ENCODE results near the gene CEND1. TPM values are rescaled to one million over a fixed set of nuclear protein-coding genes. Genes with fewer than 3 reads are reported as not detected.

Gene CEND1
- total and polyA plus RNA-seq, 2 donors (not counting 3 experiments of a cell fraction or from before 2014, with no cell fraction given) = 0.15 to 0.40 TPM

DNA sequence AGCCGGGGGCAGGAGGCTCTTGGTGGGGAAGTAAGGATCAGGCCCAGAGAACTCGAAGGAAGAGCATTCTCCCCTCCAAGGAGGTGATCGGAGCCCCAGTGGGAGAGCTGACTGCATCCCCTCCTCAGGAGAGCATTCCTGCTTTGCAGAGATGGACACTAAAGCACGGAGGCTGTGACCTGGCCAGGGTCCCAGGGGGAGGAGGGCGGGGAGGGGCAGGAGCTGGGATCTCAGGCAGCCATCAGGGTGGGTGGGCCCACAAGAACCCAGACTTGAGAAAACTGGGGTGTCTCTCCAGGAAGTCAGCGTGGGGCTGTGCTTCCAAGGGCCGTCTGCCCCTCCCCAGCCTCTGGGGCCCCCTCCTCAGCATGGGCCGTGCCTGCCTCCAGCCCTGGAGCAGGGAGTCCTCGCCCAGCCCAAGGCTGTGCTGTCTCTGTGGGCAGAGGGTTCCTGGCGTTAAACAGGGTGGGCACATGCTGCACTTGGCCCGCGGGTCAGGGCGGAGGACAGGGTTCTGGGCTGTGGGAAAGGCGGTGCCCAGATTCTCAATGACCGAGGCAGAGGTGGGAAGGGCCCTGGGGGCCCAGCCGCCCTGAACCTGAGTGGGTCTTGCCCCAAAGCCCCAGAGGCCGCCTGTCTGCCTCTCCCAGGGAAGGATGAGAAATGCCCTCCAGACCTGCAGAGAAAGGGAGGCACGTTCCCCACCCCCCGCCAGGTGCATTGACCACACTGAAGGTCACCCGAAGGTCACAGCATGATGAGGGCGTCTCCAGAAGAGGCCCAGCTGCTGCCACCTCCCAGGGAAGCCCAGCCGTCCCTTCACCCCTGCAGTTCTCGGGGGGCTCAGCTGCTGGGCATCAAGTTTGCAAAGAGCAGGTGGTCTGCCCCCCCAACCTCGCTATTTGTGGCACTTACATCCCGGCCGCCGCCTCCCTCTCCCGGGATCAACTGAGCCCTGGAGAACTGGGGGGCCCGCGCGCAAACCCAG is 643 bp downstream of the CEND1 start:
- BruUV-seq (replicated peaks) = no TSS peak
- Histone ChIP-seq H3K9me1 (replicated peaks; ENCODE audit: control insufficient read depth, extremely low read depth, insufficient read depth, low read length) (no peaks in the 10 kb centered on the region), H3K27me3 (ENCODE audit: control insufficient read depth in 2 of 2, insufficient read depth in 2 of 2, low read length in 2 of 2) (no peaks in the 10 kb centered on the region), H3K4me2 (ENCODE audit: insufficient read depth, low read length) (no peak overlapping the region), H4K20me1 (replicated peaks; ENCODE audit: control insufficient read depth, extremely low read depth, insufficient read depth, low read length) (no peaks in the 10 kb centered on the region), H3K9ac (replicated peaks; ENCODE audit: extremely low read depth, insufficient read depth, low read length) (no peak overlapping the region), H3K4me3 (replicated peaks in 1 of 3; ENCODE audit: insufficient read depth in 1 of 3, low read depth in 1 of 3, low read length in 3 of 3) (no peak overlapping the region), H2AFZ (ENCODE audit: low read depth, low read length) (no peak overlapping the region), H3K27ac (ENCODE audit: insufficient read depth, low read depth, low read length) (no peak overlapping the region), H3K79me2 (ENCODE audit: control insufficient read depth, insufficient read depth, low read length) (no peaks in the 10 kb centered on the region), H3K4me1 (ENCODE audit: control insufficient read depth, extremely low read depth, insufficient read depth, low read length) (no peaks in the 10 kb centered on the region), H3K36me3 (ENCODE audit: control insufficient read depth in 2 of 2, extremely low read depth in 1 of 2, insufficient read depth in 2 of 2, low read length in 2 of 2) (no peaks in the 10 kb centered on the region), H3K9me3 (replicated peaks; ENCODE audit: control insufficient read depth, insufficient read depth, low read length) (no peaks in the 10 kb centered on the region)
- TF ChIP-seq JUN (IDR thresholded peaks at IDR 0.05; ENCODE audit: borderline replicate concordance, insufficient read depth, insufficient read length, low read depth) (no peak), POLR2AphosphoS5 (IDR thresholded peaks at IDR 0.05; ENCODE audit: insufficient read depth, low read depth, low read length) (no peak), EZH2 (IDR thresholded peaks at IDR 0.05; ENCODE audit: borderline replicate concordance, low read depth, low read length, severe bottlenecking) (no peak), MYC (IDR thresholded peaks at IDR 0.05; ENCODE audit: low read depth, low read length) (no peak), FOS (IDR thresholded peaks at IDR 0.05; ENCODE audit: borderline replicate concordance, insufficient read depth, low read length) (no peak), POLR2A (IDR thresholded peaks at IDR 0.05; ENCODE audit: low read depth, low read length) (no peak), GATA2 (IDR thresholded peaks at IDR 0.05; ENCODE audit: insufficient read depth, insufficient read length, low read depth, low read length) (no peak)
- TF ChIP-seq, protein P1, sequence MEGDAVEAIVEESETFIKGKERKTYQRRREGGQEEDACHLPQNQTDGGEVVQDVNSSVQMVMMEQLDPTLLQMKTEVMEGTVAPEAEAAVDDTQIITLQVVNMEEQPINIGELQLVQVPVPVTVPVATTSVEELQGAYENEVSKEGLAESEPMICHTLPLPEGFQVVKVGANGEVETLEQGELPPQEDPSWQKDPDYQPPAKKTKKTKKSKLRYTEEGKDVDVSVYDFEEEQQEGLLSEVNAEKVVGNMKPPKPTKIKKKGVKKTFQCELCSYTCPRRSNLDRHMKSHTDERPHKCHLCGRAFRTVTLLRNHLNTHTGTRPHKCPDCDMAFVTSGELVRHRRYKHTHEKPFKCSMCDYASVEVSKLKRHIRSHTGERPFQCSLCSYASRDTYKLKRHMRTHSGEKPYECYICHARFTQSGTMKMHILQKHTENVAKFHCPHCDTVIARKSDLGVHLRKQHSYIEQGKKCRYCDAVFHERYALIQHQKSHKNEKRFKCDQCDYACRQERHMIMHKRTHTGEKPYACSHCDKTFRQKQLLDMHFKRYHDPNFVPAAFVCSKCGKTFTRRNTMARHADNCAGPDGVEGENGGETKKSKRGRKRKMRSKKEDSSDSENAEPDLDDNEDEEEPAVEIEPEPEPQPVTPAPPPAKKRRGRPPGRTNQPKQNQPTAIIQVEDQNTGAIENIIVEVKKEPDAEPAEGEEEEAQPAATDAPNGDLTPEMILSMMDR (IDR thresholded peaks at IDR 0.05; ENCODE audit: extremely low read depth in 1 of 2, insufficient read depth in 1 of 2, low read depth in 1 of 2, low read length in 2 of 2) = no peak
- TF ChIP-seq, protein P2, sequence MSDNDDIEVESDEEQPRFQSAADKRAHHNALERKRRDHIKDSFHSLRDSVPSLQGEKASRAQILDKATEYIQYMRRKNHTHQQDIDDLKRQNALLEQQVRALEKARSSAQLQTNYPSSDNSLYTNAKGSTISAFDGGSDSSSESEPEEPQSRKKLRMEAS (IDR thresholded peaks at IDR 0.05; ENCODE audit: insufficient read depth, insufficient read length) = no peak
- intact Hi-C loops (cut with micrococcal nuclease) (no loop called here), dilution Hi-C loops (cut with MboI; ENCODE audit: extremely low pct_ligation_motif_present, low sequenced_read_pairs) (no loop called here)
- DNase-seq (ENCODE audit: low read depth, low spot score) (no peak), FAIRE-seq (no peak)
- POLR2A ChIA-PET = no interaction called here
- CTCF ChIA-PET = interaction anchor here (1.0 to 1.5 kb wide), 2 partner anchors 13 to 61 kb away, joined by 4 read pairs; partner anchors contain the start of gene GATD1
